C1 segment of cervical spinal cord (tissue), 14 donors: ENCODE measurements around the gene KLHL10.

Source experiments
- DNase-seq, 14 donors: peaks; one replicate each; lab custom pipeline; 2025; lab: John Stamatoyannopoulos, UW

KLHL10 gene

DNA sequence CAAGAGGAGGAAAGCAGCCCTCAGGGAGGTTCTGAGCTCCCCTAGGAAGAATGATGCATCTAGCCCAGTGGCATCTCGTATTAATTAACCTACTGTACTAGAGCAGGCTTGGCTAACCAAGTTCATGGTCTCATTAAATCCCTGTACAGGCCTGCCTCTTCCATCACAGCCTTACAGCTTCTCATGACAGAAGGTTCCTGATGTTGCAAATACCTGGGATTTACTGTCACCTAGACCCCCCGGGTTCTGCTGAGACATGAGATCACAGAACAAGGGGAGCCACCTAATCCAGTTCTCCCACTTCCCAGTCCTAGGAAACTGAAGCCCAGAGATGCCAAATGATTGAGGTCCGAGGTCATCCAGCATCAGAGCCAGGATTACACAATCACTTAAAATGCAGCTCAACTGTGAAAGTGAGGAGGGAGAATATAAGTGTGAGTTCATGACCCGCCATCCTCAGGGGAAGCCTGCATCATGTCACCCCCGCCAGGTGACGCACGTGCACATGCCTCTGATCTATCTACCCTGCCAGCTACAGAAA is 57.2 kb downstream of the KLHL10 start:
- no peak for DNase-seq

DNA sequence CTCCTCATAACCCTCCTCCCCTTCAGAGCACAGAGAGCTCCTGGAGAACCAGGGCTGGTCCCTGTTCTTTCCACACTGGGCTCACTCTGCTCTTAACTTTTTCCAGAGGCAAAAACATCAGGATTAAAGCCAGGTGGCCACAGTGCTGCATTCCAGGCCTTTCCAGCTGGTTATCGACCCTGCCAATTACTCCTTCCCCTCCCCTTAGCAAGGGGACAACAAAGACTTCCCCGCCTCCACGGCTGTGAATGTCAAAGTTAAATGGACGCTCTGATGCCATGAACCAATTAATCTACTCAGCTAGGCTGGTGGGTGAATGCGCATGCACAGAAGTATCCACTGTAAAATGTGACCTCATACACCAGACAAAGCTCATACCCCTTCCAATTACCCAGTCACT is 58.0 kb downstream of the KLHL10 start:
- DNase-seq, result peak in 1 of 14 donors; percentile 1

GRCh38 chr17:41896726-41897125 is 59.1 kb downstream of the KLHL10 start:
- no peak for DNase-seq
